Liver (tissue), 3 donors: ENCODE measurements around the gene SLC49A4.

Experiments used
- CTCF ChIP-seq: fragments of 150-350 bp; IDR thresholded peaks from 2 replicates; pipeline ENCODE4 v1.5.1; 2017; ENCODE audit warnings: improper control_type of control experiment, low read depth, low read length; ENCODE audit not compliant: missing input control
- FOXA1 ChIP-seq: IDR thresholded peaks from 2 replicates; pipeline ENCODE4 v1.6.1; 2016; ENCODE audit warnings: antibody characterized with exemption
- RAD21 ChIP-seq, 2 donors: IDR thresholded peaks; 2 replicates each; pipeline ENCODE4 v1.6.1; 2016; ENCODE audit warnings: antibody characterized with exemption in 2 of 2, mild to moderate bottlenecking in 2 of 2
- REST ChIP-seq: IDR thresholded peaks from 2 replicates; pipeline ENCODE4 v1.6.1; 2016; ENCODE audit warnings: antibody characterized with exemption, mild to moderate bottlenecking
- SP1 ChIP-seq: IDR thresholded peaks from 2 replicates; pipeline ENCODE4 v1.6.1; 2018; ENCODE audit warnings: antibody characterized with exemption, mild to moderate bottlenecking
- TAF1 ChIP-seq: conservative IDR thresholded peaks from 2 replicates; pipeline ENCODE4 v1.6.1; 2016; ENCODE audit warnings: antibody characterized with exemption, mild to moderate bottlenecking
- YY1 ChIP-seq: IDR thresholded peaks from 2 replicates; pipeline ENCODE4 v1.6.1; 2016; ENCODE audit warnings: antibody characterized with exemption, mild to moderate bottlenecking
- TF ChIP-seq, protein P1 (sequence below): IDR thresholded peaks from 2 replicates; pipeline ENCODE4 v1.6.1; 2016; ENCODE audit warnings: antibody characterized with exemption
- TF ChIP-seq, protein P2 (sequence below): IDR thresholded peaks from 2 replicates; pipeline ENCODE4 v1.6.1; 2016; ENCODE audit warnings: antibody characterized with exemption
- donor health status: healthy.
- donor health status: healthy.

GRCh38 chr3:122772827-122773226 is 22.0 kb upstream of the SLC49A4 start:
- TF ChIP-seq YY1 = no peak
- no peak for TF ChIP-seq CTCF
- TF ChIP-seq REST = no peak
- no peak for TF ChIP-seq FOXA1
- TF ChIP-seq RAD21 (IDR thresholded peaks at IDR 0.05) = no peak
- TF ChIP-seq TAF1 = no peak
- TF ChIP-seq, protein P1, sequence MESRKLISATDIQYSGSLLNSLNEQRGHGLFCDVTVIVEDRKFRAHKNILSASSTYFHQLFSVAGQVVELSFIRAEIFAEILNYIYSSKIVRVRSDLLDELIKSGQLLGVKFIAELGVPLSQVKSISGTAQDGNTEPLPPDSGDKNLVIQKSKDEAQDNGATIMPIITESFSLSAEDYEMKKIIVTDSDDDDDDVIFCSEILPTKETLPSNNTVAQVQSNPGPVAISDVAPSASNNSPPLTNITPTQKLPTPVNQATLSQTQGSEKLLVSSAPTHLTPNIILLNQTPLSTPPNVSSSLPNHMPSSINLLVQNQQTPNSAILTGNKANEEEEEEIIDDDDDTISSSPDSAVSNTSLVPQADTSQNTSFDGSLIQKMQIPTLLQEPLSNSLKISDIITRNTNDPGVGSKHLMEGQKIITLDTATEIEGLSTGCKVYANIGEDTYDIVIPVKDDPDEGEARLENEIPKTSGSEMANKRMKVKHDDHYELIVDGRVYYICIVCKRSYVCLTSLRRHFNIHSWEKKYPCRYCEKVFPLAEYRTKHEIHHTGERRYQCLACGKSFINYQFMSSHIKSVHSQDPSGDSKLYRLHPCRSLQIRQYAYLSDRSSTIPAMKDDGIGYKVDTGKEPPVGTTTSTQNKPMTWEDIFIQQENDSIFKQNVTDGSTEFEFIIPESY = no peak
- no peak for TF ChIP-seq SP1
- TF ChIP-seq, protein P2, sequence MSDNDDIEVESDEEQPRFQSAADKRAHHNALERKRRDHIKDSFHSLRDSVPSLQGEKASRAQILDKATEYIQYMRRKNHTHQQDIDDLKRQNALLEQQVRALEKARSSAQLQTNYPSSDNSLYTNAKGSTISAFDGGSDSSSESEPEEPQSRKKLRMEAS = no peak
